GM10248 (cell line): ENCODE data around the gene CXCR1.

Source experiments
- CTCF ChIA-PET: fragments of 300-600 bp; sonication (Branson Sonifier 250); formaldehyde crosslinking; extraction: SDS; loops from one replicate; lab custom pipeline; 2021; ENCODE audit warnings: antibody characterized with exemption; lab: Yijun Ruan, JAX
- POLR2A ChIA-PET: fragments of 350-650 bp; sonication (Branson Sonifier 250); formaldehyde crosslinking; extraction: SDS; loops from one replicate; lab custom pipeline; 2020; ENCODE audit warnings: antibody characterized with exemption; lab: Yijun Ruan, JAX
- DNase-seq: peaks from one replicate; pipeline ENCODE4 v3.0.0; 2012; ENCODE audit errors: extremely low spot score
- CTCF ChIP-seq: IDR thresholded peaks from 2 replicates; pipeline ENCODE4 v1.5.1; 2012; ENCODE audit warnings: mild to moderate bottlenecking, low read depth; ENCODE audit errors: extremely low read depth, missing control alignments, control extremely low read depth

The CXCR1 gene

GRCh38 chr2:218166791-218167190 is at the start of gene CXCR1:
CXCR1 (minus strand) TSS chr2:218166962; CDS start chr2:218165211, 1,751 bp downstream.
- POLR2A ChIA-PET = no interaction called here
- DNase-seq = no peak
- TF ChIP-seq CTCF = no peak
- CTCF ChIA-PET = interaction anchor here (0.7 to 2.2 kb wide), 4 partner anchors 12 to 91 kb away, joined by 3 to 5 read pairs (median 3); no protein-coding TSS in a partner anchor

DNA sequence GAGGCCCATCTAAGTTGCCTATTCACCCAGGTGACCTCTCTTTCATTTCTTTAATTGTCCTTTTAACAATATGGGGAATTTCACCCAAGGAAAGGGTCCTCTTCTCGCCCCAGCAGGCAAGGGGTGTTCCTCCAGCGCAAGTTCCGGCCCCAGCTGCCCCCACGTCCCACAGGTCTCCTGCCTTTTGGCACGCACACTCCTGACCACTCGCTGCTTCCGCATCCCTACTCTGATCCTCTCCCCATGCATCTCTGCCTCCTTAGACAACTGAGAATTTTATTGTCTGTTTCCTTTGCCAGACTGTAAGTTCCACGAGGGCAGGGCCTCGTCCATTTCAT is 49.5 kb upstream of the CXCR1 start:
- POLR2A ChIA-PET = no interaction called here
- CTCF ChIA-PET = interaction anchor here (1.4 to 1.8 kb wide), 3 partner anchors 15 to 54 kb away, joined by 3 to 8 read pairs (median 3); partner anchors contain the start of genes AAMP and PNKD
- no peak for TF ChIP-seq CTCF
- DNase-seq = no peak

- POLR2A ChIA-PET = no interaction called here
- TF ChIP-seq CTCF = no peak
- no peak for DNase-seq
- CTCF ChIA-PET = no interaction called here
Measured at GRCh38 chr2:218214116-218214515, 47.4 kb upstream of the CXCR1 start.

DNA sequence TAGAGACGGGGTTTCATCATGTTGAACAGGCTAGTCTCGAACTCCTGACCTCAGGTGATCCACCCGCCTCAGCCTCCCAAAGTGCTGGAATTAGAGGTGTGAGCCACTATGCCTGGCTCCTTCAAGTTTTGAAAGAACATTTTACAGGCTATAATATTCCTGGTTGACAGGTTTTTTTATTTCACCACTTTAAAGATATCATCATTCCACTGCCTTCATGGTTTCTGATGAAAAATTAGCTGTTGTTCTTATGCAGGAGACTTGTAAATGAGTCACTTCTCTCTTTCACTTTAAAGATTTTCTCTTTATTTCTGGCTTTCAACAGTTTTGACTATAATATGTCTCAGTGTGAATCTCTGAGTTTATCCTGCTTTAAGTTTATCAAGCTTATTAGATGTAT is 42.3 kb upstream of the CXCR1 start:
- ChIA-PET CTCF (interaction anchor here (1.1 to 3.3 kb wide), 4 partner anchors 22 to 135 kb away, joined by 3 to 11 read pairs (median 4); no protein-coding TSS in a partner anchor), POLR2A (no interaction called here)
- DNase-seq = no peak
- no peak for TF ChIP-seq CTCF

GRCh38 chr2:218202266-218202665 is 35.5 kb upstream of the CXCR1 start:
- ChIA-PET CTCF (interaction anchor here (2.2 kb wide), 1 partner anchor 15 kb away, joined by 4 read pairs; no protein-coding TSS in a partner anchor), POLR2A (no interaction called here)
- DNase-seq = no peak
- TF ChIP-seq CTCF = no peak

DNA sequence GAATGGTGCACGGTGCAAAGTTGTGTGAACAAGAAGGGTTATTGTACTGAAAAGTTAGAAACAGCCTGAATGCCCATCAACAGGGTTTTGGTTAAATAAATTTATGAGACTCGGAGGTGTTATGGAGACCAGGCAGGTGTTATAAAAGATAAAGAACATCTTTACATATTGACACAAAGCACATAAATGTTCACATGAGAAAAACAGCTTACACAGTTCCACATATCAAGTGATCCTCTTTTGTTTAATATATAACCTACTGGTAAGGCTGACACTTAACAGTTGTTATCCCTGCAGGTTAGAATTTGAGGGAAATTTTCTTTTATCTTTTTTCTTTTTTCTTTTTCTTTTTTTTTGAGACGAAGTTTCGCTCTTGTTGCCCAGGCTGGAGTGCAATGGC is 30.2 kb upstream of the CXCR1 start:
- DNase-seq = no peak
- ChIA-PET CTCF (no interaction called here), POLR2A (no interaction called here)
- no peak for TF ChIP-seq CTCF

DNA sequence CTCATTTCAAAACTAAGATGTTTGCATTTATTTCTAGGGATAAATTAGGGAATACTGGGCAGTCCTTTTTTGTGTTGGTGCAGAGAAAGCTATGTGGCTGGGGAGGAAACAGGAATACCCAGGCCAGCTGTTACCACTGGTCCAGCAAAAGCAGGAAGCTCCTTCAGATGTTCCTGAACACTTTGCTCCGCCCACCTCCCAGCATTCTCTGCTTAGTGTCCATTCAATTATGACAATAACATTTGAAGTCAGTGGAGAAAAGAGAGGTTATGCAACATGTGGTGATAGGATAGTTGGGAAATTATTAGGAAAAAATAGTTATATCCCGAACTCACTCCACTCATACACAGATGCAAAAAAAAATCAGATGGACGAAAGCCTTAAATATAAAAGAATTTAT is 28.1 kb upstream of the CXCR1 start:
- TF ChIP-seq CTCF = no peak
- DNase-seq = no peak
- ChIA-PET POLR2A (no interaction called here), CTCF (no interaction called here)
